CD4-positive, alpha-beta T cell treated with Interleukin-15 for 1 hour (primary cell): ENCODE results near the gene CCL23.
"Not testable (repeated sequence)": the region's sequence is repeated elsewhere in the genome, so short reads cannot be mapped to it uniquely, and the experiment has no call there.

Source experiments
- DNase-seq: peaks from one replicate; pipeline ENCODE4 v3.0.0-alpha.2; 2020

CCL23 gene

GRCh38 chr17:36017799-36018198 is at the start of gene CCL23:
TSS of gene CCL23 (minus strand) at chr17:36017972. CDS start at chr17:36017897, 75 bp downstream.
- DNase-seq: no peak

GRCh38 chr17:36066365-36066985 is 48.7 kb upstream of the CCL23 start:
- DNase-seq: peak; percentile 80

- no peak for DNase-seq
These were observed 46.2 kb upstream of the CCL23 start, which contains the start of gene CCL18 for GRCh38 chr17:36063786-36064541. TSS of gene CCL18 (plus strand) at chr17:36064272. CDS start at chr17:36064343, 71 bp downstream.

GRCh38 chr17:36060816-36061215 is 43.0 kb upstream of the CCL23 start:
- no peak for DNase-seq

- no peak for DNase-seq
These were observed 41.6 kb upstream of the CCL23 start for GRCh38 chr17:36059406-36059805.

GRCh38 chr17:36057911-36058310 is 40.1 kb upstream of the CCL23 start:
- no peak for DNase-seq

GRCh38 chr17:36055921-36056520 is 38.2 kb upstream of the CCL23 start:
- no peak for DNase-seq

- no peak for DNase-seq
These were observed 37.4 kb upstream of the CCL23 start for GRCh38 chr17:36055171-36055570.

- no peak for DNase-seq
These were observed 31.9 kb upstream of the CCL23 start for GRCh38 chr17:36049643-36050042.

GRCh38 chr17:36048066-36048465 is 30.3 kb upstream of the CCL23 start:
- DNase-seq: no peak

GRCh38 chr17:36036235-36036634 is 18.5 kb upstream of the CCL23 start:
- no peak for DNase-seq

- no peak for DNase-seq
These were observed 16.4 kb upstream of the CCL23 start for GRCh38 chr17:36034127-36034526.

- no peak for DNase-seq
These were observed 13.2 kb upstream of the CCL23 start for GRCh38 chr17:36030956-36031355.

GRCh38 chr17:36027761-36028160 is 10.0 kb upstream of the CCL23 start:
- no peak for DNase-seq

GRCh38 chr17:36024106-36024869 is 6.5 kb upstream of the CCL23 start:
- no peak for DNase-seq

- no peak for DNase-seq
These were observed 1.7 kb upstream of the CCL23 start for GRCh38 chr17:36019423-36019822.

- DNase-seq: no peak
These were observed 1.2 kb downstream of the CCL23 start for GRCh38 chr17:36016555-36016954.

GRCh38 chr17:36015895-36016294 is 1.9 kb downstream of the CCL23 start:
- not testable (repeated sequence) for DNase-seq

- no peak for DNase-seq
These were observed 2.8 kb downstream of the CCL23 start for GRCh38 chr17:36014946-36015345.

GRCh38 chr17:36011201-36011600 is 6.6 kb downstream of the CCL23 start:
- no peak for DNase-seq

GRCh38 chr17:36008998-36009665 is 8.6 kb downstream of the CCL23 start:
- peak; percentile 21 for DNase-seq

GRCh38 chr17:36004594-36005108 is 13.1 kb downstream of the CCL23 start:
- no peak for DNase-seq
